PFSK-1 (cell line): ENCODE measurements around the gene PIKFYVE.

Experiments used
- FOXP2 ChIP-seq: optimal IDR thresholded peaks from 2 replicates; pipeline ENCODE3; 2011; ENCODE audit warnings: borderline replicate concordance, control low read depth, inconsistent platforms; ENCODE audit not compliant: insufficient read depth; ENCODE audit errors: extremely low read length, extremely low read depth
- POLR2AphosphoS5 ChIP-seq: IDR thresholded peaks from 2 replicates; pipeline ENCODE4 v1.6.1; 2012; ENCODE audit warnings: low read depth, mild to moderate bottlenecking, control low read depth, low read length, moderate library complexity
- SIN3A ChIP-seq: IDR thresholded peaks from 2 replicates; pipeline ENCODE4 v1.6.1; 2012; ENCODE audit warnings: mild to moderate bottlenecking, low read length, moderate library complexity, borderline replicate concordance; ENCODE audit not compliant: insufficient read depth
- TAF1 ChIP-seq: IDR thresholded peaks from 2 replicates; pipeline ENCODE4 v1.6.1; 2012; ENCODE audit warnings: low read length, control low read depth, borderline replicate concordance; ENCODE audit not compliant: insufficient read depth
- TF ChIP-seq, protein P1 (sequence below), 2 experiments: IDR thresholded peaks; 2 replicates each; pipeline versions ENCODE4 v1.6.1 to v1.8.0; 2011 to 2012; ENCODE audit warnings: low read depth in 2 of 2, low read length in 2 of 2, control low read depth in 1 of 2, inconsistent platforms in 1 of 2, mild to moderate bottlenecking in 1 of 2, moderate library complexity in 1 of 2; ENCODE audit not compliant: insufficient read depth in 1 of 2

The PIKFYVE gene

DNA sequence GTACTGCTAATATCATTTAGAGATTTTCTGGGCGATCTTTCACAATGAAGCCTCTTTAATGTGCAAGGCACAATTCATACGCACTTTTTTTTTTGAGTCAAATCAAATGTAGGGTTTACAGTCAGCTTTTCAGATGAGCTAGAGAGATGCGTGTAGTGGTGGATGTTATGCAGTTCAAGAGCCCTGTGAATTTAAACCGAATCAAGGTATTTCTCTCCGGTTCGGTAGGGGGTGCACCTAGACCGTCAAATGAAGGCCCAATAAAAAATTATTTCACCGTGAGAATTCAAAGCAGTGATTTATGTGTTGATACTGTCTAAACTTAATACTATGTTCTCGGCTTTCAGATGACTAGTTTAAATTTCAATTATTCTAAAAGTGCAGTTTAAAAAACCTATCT, 141.6 kb downstream of the PIKFYVE start:
- no peak for TF ChIP-seq POLR2AphosphoS5
- TF ChIP-seq FOXP2, result no peak
- TF ChIP-seq SIN3A, result no peak
- TF ChIP-seq TAF1, result no peak
- TF ChIP-seq, protein P1, sequence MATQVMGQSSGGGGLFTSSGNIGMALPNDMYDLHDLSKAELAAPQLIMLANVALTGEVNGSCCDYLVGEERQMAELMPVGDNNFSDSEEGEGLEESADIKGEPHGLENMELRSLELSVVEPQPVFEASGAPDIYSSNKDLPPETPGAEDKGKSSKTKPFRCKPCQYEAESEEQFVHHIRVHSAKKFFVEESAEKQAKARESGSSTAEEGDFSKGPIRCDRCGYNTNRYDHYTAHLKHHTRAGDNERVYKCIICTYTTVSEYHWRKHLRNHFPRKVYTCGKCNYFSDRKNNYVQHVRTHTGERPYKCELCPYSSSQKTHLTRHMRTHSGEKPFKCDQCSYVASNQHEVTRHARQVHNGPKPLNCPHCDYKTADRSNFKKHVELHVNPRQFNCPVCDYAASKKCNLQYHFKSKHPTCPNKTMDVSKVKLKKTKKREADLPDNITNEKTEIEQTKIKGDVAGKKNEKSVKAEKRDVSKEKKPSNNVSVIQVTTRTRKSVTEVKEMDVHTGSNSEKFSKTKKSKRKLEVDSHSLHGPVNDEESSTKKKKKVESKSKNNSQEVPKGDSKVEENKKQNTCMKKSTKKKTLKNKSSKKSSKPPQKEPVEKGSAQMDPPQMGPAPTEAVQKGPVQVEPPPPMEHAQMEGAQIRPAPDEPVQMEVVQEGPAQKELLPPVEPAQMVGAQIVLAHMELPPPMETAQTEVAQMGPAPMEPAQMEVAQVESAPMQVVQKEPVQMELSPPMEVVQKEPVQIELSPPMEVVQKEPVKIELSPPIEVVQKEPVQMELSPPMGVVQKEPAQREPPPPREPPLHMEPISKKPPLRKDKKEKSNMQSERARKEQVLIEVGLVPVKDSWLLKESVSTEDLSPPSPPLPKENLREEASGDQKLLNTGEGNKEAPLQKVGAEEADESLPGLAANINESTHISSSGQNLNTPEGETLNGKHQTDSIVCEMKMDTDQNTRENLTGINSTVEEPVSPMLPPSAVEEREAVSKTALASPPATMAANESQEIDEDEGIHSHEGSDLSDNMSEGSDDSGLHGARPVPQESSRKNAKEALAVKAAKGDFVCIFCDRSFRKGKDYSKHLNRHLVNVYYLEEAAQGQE (IDR thresholded peaks at IDR 0.05; ENCODE audit: insufficient read depth in 1 of 2, low read depth in 2 of 2, low read length in 2 of 2), result no peak
